A549 treated with DMSO at 1 μM for 4 hours (cell line): ENCODE data around the gene BECN2. TPM values are rescaled to one million over a fixed set of nuclear protein-coding genes. Genes with fewer than 3 reads are reported as not detected.

Experiments used
- total RNA-seq: library from RNA; stranded (reverse); fragments of 200-300 nt; extraction: Qiagen RNA extraction; gene quantifications from 5 replicates; pipeline ENCODE4 v1.2.3, GENCODE V29; 2022; ENCODE audit warnings: low read depth

The BECN2 gene, protein sequence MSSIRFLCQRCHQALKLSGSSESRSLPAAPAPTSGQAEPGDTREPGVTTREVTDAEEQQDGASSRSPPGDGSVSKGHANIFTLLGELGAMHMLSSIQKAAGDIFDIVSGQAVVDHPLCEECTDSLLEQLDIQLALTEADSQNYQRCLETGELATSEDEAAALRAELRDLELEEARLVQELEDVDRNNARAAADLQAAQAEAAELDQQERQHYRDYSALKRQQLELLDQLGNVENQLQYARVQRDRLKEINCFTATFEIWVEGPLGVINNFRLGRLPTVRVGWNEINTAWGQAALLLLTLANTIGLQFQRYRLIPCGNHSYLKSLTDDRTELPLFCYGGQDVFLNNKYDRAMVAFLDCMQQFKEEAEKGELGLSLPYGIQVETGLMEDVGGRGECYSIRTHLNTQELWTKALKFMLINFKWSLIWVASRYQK
- not detected in 5 replicates for total RNA-seq

GRCh38 chr1:241957692-241958494, at the start of gene BECN2:
BECN2 (plus strand) TSS chr1:241957767; CDS start chr1:241957767, 0 bp downstream.

DNA sequence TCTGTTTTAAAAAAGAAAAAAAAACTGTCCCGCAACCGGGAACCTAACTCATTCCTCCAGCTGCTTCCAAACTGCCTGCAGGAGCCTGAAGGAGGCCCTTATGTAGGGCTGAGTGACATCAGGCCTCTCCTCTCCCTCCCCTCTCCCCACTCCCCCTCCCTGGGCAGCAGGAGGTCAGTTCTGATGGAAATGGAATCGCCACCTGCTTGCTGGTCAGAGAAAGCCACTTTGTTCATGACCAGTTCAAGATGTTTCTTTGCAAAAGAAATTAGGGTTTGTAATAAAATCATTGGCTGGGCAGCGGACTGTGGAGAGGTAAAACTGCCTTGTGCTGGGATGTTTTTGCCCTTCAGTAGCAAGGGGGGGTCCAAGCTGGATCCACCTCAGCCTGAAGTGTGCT, 41.5 kb downstream of the BECN2 start, which contains the start of gene MAP1LC3C:
Gene MAP1LC3C (minus strand): TSS at position 73 of the 400 bp plus-strand sequence. CDS start 90 bp downstream, outside the sequence.

Other genes with a start within 250 kb of the BECN2 start
- 23.9 to 35.9 TPM (median 31.0 TPM) in 5 replicates for gene EXO1, start 109.6 kb upstream of the BECN2 start, total RNA-seq
- 0.18 to 0.26 TPM (median 0.24 TPM) in 5 replicates for gene MAP1LC3C, start 41.3 kb downstream of the BECN2 start, total RNA-seq